Ishikawa (cell line): ENCODE measurements around the gene SLC25A12.

Experiments used
- CEBPB ChIP-seq: IDR thresholded peaks from 2 replicates; pipeline ENCODE4 v1.6.1; 2012
- CREB1 ChIP-seq: IDR thresholded peaks from 2 replicates; pipeline ENCODE4 v1.6.1; 2012; ENCODE audit warnings: low read depth
- EGR1 ChIP-seq: IDR thresholded peaks from 2 replicates; pipeline ENCODE4 v1.6.1; 2012
- EP300 ChIP-seq: IDR thresholded peaks from 2 replicates; pipeline ENCODE4 v1.6.1; 2012; ENCODE audit warnings: borderline replicate concordance
- FOXM1 ChIP-seq: IDR thresholded peaks from 2 replicates; pipeline ENCODE4 v1.6.1; 2012; ENCODE audit warnings: low read depth, borderline replicate concordance
- NFIC ChIP-seq: IDR thresholded peaks from 2 replicates; pipeline ENCODE4 v1.6.1; 2012
- RAD21 ChIP-seq: IDR thresholded peaks from 2 replicates; pipeline ENCODE4 v1.6.1; 2012; ENCODE audit warnings: low read depth
- REST ChIP-seq: IDR thresholded peaks from 2 replicates; pipeline ENCODE4 v1.6.1; 2012; ENCODE audit warnings: low read depth, mild to moderate bottlenecking
- TAF1 ChIP-seq: IDR thresholded peaks from 2 replicates; pipeline ENCODE4 v1.6.1; 2012; ENCODE audit warnings: low read depth, mild to moderate bottlenecking
- TCF12 ChIP-seq: IDR thresholded peaks from 2 replicates; pipeline ENCODE4 v1.6.1; 2012; ENCODE audit warnings: low read depth
- TEAD4 ChIP-seq: IDR thresholded peaks from 2 replicates; pipeline ENCODE4 v1.6.1; 2012
- YY1 ChIP-seq: IDR thresholded peaks from 2 replicates; pipeline ENCODE4 v1.6.1; 2012; ENCODE audit warnings: low read depth
- ZBTB7A ChIP-seq: IDR thresholded peaks from 2 replicates; pipeline ENCODE4 v1.6.1; 2012; ENCODE audit warnings: low read depth
- TF ChIP-seq, protein P1 (sequence below): IDR thresholded peaks from 2 replicates; pipeline ENCODE4 v1.6.1; 2012
- TF ChIP-seq, protein P2 (sequence below): IDR thresholded peaks from 2 replicates; pipeline ENCODE4 v1.6.1; 2012

Gene SLC25A12

DNA sequence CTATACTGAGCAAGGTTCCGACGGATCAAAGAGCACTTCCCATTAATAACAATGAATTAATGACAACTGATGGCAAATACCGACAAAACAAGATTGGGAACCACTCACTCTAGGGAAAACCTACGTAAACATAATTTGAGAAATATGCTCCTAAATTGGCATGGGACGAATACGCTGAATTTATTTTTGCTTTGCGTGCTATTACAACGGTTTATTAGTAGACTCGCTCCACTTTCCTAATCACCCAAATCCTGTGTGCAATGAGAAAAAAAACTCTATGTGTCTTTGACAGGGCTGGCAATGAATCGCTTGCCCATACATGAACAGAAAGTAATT is 536 bp upstream of the SLC25A12 start:
- TF ChIP-seq, protein P1, sequence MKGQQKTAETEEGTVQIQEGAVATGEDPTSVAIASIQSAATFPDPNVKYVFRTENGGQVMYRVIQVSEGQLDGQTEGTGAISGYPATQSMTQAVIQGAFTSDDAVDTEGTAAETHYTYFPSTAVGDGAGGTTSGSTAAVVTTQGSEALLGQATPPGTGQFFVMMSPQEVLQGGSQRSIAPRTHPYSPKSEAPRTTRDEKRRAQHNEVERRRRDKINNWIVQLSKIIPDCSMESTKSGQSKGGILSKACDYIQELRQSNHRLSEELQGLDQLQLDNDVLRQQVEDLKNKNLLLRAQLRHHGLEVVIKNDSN, result no peak
- no peak for TF ChIP-seq NFIC
- TF ChIP-seq FOXM1, result no peak
- TF ChIP-seq TEAD4, result no peak
- no peak for TF ChIP-seq EP300
- no peak for TF ChIP-seq CEBPB
- TF ChIP-seq REST, result no peak
- no peak for TF ChIP-seq CREB1
- TF ChIP-seq TAF1, result no peak
- no peak for TF ChIP-seq RAD21
- no peak for TF ChIP-seq YY1
- TF ChIP-seq ZBTB7A, result no peak
- TF ChIP-seq EGR1, result no peak
- no peak for TF ChIP-seq TCF12
- TF ChIP-seq, protein P2, sequence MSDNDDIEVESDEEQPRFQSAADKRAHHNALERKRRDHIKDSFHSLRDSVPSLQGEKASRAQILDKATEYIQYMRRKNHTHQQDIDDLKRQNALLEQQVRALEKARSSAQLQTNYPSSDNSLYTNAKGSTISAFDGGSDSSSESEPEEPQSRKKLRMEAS, result no peak

DNA sequence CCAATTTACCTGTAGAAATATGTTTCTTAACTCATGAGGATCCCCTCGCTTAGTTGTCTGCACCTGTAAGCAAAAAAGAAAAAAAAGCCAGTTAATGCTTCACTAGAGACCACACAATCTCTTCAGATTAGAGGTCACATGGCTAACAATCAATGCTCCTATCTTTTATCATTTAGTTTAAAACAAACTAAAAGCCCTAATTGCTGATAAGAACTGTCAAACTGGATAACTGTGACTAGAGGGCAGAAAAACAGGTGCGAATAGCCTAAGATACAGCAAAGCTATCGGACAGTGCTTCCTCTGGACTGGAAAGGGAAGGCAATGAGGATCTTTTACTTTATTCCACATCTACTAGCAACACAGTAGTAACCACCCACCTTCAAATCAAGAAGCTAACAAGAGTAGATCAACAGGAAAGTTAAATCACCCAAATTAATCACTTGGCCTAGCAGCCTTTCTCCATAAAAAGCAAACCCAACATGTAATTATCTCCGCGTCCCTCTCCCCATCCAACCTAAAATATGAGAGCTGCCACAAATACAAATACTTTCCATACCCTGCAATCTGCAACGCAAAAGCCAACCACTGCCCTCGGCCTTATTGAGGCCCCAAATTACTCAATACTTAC is 734 bp downstream of the SLC25A12 start:
- TF ChIP-seq CEBPB (0 out of 2 replicates have a peak, but pooled peaks have one; percentile 40), TCF12 (no peak)

GRCh38 chr2:171889808-171890207 is 4.2 kb downstream of the SLC25A12 start:
- no peak for TF ChIP-seq TAF1
- TF ChIP-seq CREB1, result no peak
- no peak for TF ChIP-seq TEAD4
- TF ChIP-seq YY1, result no peak
- TF ChIP-seq TCF12, result no peak
- TF ChIP-seq, protein P2, result no peak
- TF ChIP-seq RAD21, result no peak
- no peak for TF ChIP-seq ZBTB7A
- TF ChIP-seq FOXM1, result no peak
- no peak for TF ChIP-seq REST
- TF ChIP-seq, protein P1, result no peak
- no peak for TF ChIP-seq CEBPB
- TF ChIP-seq EP300, result no peak

DNA sequence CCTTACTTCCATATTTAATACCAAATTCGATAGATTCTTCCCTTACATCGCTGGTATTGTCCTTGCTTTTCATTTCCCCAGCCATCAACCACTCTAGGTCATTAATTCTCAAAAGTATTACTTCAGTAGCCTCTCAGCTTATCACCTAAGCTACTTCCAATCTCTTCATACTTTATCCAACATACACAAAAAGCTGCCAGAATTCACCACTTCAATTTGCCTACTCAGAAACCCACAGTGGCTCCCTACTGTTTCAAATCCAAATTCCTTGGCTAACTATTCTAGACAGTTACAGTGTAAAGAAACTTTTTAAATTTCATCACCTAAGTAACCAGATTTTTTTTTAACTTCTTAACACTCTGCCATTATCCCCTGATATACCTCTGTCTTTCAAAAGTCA is 4.7 kb downstream of the SLC25A12 start:
- TF ChIP-seq CEBPB (no peak), ZBTB7A (no peak), EGR1 (no peak), REST (no peak), NFIC (no peak), TCF12 (no peak), TEAD4 (no peak), RAD21 (no peak), TAF1 (no peak), YY1 (no peak), CREB1 (no peak), FOXM1 (no peak), EP300 (no peak)
- TF ChIP-seq, protein P1, result no peak
- TF ChIP-seq, protein P2, result no peak
